Transverse colon (tissue), 4 donors: ENCODE results near the gene GMPR. TPM values are rescaled to one million over a fixed set of nuclear protein-coding genes. Genes with fewer than 3 reads are reported as not detected.
A peak's percentile ranks its signal among the peaks of the same experiment; 100 is the strongest.

ENCODE experiments used
- DNase-seq: peaks from one replicate; pipeline ENCODE4 v3.0.0-alpha.2; 2019
- H3K27ac ChIP-seq, 4 donors: fragments of 200-600 bp; sonication (generic); 2 replicates each; pipeline ENCODE4 v1.5.1; 2016 to 2018; ENCODE audit warnings: inconsistent platforms in 4 of 4
- H3K27me3 ChIP-seq: fragments of 200-600 bp; sonication (generic); 2 replicates; pipeline ENCODE4 v1.5.1; 2017; ENCODE audit warnings: inconsistent platforms
- H3K36me3 ChIP-seq, 4 donors: fragments of 200-600 bp; sonication (generic); 2 replicates each; pipeline ENCODE4 v1.5.1; 2017 to 2019; ENCODE audit warnings: inconsistent platforms in 4 of 4
- H3K4me1 ChIP-seq, 4 donors: fragments of 200-600 bp; sonication (generic); 2 replicates each; pipeline ENCODE4 v1.5.1; 2017 to 2020; ENCODE audit warnings: inconsistent platforms in 4 of 4
- H3K4me3 ChIP-seq, 4 donors: fragments of 200-600 bp; sonication (generic); 1 replicate in 1 of 4; 2 replicates in 3 of 4; pipeline versions ENCODE4 v1.5.1 to v1.6.1; 2017 to 2019; ENCODE audit warnings: inconsistent platforms in 4 of 4
- H3K9me3 ChIP-seq, 2 donors: fragments of 200-600 bp; sonication (generic); 2 replicates each; pipeline ENCODE4 v1.5.1; 2017 to 2019; ENCODE audit warnings: inconsistent platforms in 2 of 2
- EP300 ChIP-seq: sonication (generic); formaldehyde crosslinking; IDR thresholded peaks from one replicate; pipeline ENCODE4 v1.6.1; 2017; ENCODE audit warnings: antibody characterized with exemption, low read depth
- POLR2A ChIP-seq: fragments of 450-650 bp; IDR thresholded peaks from one replicate; pipeline ENCODE4 v1.6.1; 2016; ENCODE audit warnings: antibody characterized with exemption, mild to moderate bottlenecking, moderate library complexity
- POLR2AphosphoS5 ChIP-seq, 3 donors: sonication (generic); formaldehyde crosslinking; IDR thresholded peaks; one replicate each; pipeline ENCODE4 v1.6.1; 2016; ENCODE audit warnings: antibody characterized with exemption in 3 of 3
- WGBS, 2 donors: methylation state at CpG; one replicate each; pipeline ENCODE4 v1.1.5; 2018; ENCODE audit warnings: low coverage in 1 of 2; 5-methylcytosine and 5-hydroxymethylcytosine counted together
- in situ Hi-C, 4 donors: fragments of 200-750 bp; cut with MboI; loops; one replicate each; pipeline versions ENCODE4 v1.15.0 to v1.15.1; 2017; ENCODE audit warnings: low sequenced_read_pairs in 3 of 4, low pct_ligation_motif_present in 1 of 4, low pct_unique_long_range_greater_than_20kb in 1 of 4
- intact Hi-C: fragments of 100-400 bp; cut with DNase I; formaldehyde crosslinking; loops from one replicate; pipeline ENCODE4 v1.15.1; 2023; ENCODE audit warnings: low total_unique reads
- total RNA-seq, 4 donors: library from RNA; depleted of rRNA; stranded (reverse); fragments of >200 nt; gene quantifications; one replicate each; pipeline ENCODE4 v1.1.0, GENCODE V29; 2016
- TF ChIP-seq, protein P1 (sequence below), 5 experiments: fragments of 200-600 bp in 3 of 5; fragments of 450-650 bp in 2 of 5; sonication (generic) in 3 of 5; IDR thresholded peaks; 1 replicate in 2 of 5; 2 replicates in 3 of 5; pipeline ENCODE4 v1.5.1; 2016 to 2017; ENCODE audit warnings: antibody characterized with exemption in 5 of 5, inconsistent platforms in 3 of 5, mild to moderate bottlenecking in 2 of 5, moderate library complexity in 1 of 5

The GMPR gene
- total RNA-seq, 4 donors from 2014 or later: 4.4 to 5.1 (median 4.5) TPM; not detected in 1

DNA sequence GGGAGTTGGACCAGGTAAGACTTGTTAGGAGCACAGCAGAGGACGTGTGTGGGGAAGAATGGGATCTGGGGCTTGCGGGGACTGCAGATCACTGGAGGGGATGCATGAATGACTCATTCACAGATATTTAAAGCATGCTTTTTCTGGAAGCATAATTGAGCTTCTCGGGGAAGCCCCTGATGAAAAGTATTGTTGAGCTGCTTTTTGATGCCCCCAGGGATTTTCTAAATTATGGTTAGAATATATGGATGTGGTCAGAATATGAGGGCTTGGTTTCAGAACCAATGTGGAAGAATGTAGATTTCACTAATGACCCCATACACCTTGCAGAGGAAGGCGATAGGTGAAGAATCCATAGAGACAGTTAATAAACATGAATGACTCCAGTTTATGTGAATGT is 36.1 kb downstream of the GMPR start:
- peaks cover 0 to 18% (median 5%) of the 10 kb centered on the region in 4 donors for H3K4me1 ChIP-seq
- TF ChIP-seq POLR2A: no peak
- no peak for TF ChIP-seq EP300
- TF ChIP-seq, protein P1, sequence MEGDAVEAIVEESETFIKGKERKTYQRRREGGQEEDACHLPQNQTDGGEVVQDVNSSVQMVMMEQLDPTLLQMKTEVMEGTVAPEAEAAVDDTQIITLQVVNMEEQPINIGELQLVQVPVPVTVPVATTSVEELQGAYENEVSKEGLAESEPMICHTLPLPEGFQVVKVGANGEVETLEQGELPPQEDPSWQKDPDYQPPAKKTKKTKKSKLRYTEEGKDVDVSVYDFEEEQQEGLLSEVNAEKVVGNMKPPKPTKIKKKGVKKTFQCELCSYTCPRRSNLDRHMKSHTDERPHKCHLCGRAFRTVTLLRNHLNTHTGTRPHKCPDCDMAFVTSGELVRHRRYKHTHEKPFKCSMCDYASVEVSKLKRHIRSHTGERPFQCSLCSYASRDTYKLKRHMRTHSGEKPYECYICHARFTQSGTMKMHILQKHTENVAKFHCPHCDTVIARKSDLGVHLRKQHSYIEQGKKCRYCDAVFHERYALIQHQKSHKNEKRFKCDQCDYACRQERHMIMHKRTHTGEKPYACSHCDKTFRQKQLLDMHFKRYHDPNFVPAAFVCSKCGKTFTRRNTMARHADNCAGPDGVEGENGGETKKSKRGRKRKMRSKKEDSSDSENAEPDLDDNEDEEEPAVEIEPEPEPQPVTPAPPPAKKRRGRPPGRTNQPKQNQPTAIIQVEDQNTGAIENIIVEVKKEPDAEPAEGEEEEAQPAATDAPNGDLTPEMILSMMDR (IDR thresholded peaks at IDR 0.05): no peak
- TF ChIP-seq POLR2AphosphoS5 (IDR thresholded peaks at IDR 0.05): no peak
- in situ Hi-C loops (no loop called here), intact Hi-C loops (no loop called here)
- H3K27me3 ChIP-seq: no peaks in the 10 kb centered on the region
- H3K27ac ChIP-seq: no peak overlapping the region
- H3K4me3 ChIP-seq: no peak overlapping the region
- no peaks in the 10 kb centered on the region for H3K36me3 ChIP-seq
- 81 to 93% methylated on average over 2 to 4 of the region's 4 CpGs for WGBS, 2 donors
- DNase-seq: no peak
- H3K9me3 ChIP-seq: no peaks in the 10 kb centered on the region

DNA sequence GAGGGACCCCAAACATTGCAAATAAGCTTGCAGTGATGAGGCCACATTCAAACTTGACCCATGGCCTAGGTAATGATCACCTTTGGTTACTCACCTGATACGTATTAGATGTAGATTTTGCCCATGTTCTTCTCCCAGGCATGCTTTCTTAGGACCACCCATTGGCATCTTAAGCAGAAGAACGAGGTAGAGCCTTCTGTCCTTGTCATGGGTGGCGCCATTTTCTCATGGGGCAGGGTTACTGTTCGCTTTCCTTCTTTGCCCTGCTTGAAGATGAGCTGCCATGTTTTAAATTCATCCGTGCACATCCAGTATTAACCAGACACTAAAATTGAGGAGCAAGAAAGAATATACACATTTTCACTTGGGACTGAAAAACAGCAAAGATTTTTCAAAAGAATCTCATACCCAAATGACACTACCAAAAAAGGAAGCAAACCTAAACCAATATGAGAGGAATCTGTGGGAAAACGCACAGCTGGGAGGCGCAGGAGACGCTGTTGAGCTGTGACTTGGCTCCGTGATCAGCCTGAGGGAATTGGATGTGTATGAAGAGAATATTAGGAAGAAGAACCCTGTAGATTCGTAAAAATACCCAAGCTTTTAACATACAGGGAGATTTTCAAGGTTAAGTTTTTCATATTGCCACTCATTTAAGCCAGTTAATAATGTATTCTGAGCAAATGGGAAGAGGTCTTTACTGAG is 36.6 kb downstream of the GMPR start:
- DNase-seq: no peak
- Histone ChIP-seq H3K9me3 (no peaks in the 10 kb centered on the region), H3K4me1 (peaks cover 0 to 18% (median 5%) of the 10 kb centered on the region in 4 donors), H3K4me3 (no peak overlapping the region), H3K36me3 (no peaks in the 10 kb centered on the region), H3K27me3 (no peaks in the 10 kb centered on the region), H3K27ac (no peak overlapping the region)
- WGBS, 2 donors: 87 to 93% methylated on average over 10 of the region's 10 CpGs
- TF ChIP-seq POLR2AphosphoS5 (IDR thresholded peaks at IDR 0.05) (no peak), EP300 (no peak), POLR2A (no peak)
- TF ChIP-seq, protein P1 (IDR thresholded peaks at IDR 0.05): no peak
- in situ Hi-C loops (no loop called here), intact Hi-C loops (no loop called here)

DNA sequence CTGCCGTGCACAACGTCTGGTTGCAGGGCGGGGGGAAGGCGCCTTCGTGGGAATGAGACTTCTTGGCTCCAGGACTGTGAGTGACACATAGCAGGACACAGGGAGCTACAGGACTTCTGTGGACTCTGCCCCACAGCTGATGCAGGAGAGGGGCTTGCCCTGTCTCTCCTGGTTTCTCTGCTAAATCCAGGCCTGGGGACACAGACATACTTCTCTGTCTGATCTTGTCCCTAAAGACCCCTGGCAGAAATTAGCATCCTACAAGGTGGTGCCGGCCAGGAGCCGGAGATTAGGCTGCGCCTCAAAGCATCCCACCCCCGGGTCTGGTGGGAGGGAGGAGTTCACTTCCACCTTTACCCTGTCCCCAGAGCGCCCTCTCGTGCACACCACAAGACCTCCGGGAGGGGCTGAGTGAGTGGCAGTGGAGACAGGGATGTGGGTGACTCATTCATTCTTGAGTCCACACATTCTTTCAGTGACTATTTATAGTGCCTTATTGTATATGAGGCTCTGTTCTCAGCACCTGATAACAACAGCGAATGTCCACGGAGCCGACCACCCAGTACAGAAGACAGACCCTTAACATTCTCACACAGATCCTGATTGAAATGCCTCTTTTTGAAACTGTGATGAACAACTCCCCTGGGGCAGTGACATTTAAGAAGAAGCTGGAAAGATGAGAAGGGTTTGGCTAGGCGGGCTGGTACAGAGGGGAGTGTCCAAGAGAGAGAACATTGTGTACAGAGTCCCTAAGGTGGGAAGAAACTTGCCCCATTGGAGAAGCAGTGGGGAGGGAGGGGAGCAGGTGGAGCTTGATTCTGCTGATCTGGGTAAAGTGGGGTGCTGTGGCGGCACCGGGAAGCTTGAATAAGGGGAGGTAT is 39.0 kb downstream of the GMPR start:
- Histone ChIP-seq H3K4me1 (peaks cover 0 to 18% (median 5%) of the 10 kb centered on the region in 4 donors), H3K4me3 (no peak overlapping the region), H3K9me3 (no peaks in the 10 kb centered on the region), H3K36me3 (no peaks in the 10 kb centered on the region), H3K27me3 (no peaks in the 10 kb centered on the region), H3K27ac (no peak overlapping the region)
- TF ChIP-seq, protein P1 (IDR thresholded peaks at IDR 0.05): peak in 2 of 5 experiments; percentile 8 to 25
- TF ChIP-seq EP300: no peak
- intact Hi-C loops (no loop called here), in situ Hi-C loops (no loop called here)
- 47 to 57% methylated on average over 6 to 16 of the region's 18 CpGs for WGBS, 2 donors
- DNase-seq: peak; percentile 52

DNA sequence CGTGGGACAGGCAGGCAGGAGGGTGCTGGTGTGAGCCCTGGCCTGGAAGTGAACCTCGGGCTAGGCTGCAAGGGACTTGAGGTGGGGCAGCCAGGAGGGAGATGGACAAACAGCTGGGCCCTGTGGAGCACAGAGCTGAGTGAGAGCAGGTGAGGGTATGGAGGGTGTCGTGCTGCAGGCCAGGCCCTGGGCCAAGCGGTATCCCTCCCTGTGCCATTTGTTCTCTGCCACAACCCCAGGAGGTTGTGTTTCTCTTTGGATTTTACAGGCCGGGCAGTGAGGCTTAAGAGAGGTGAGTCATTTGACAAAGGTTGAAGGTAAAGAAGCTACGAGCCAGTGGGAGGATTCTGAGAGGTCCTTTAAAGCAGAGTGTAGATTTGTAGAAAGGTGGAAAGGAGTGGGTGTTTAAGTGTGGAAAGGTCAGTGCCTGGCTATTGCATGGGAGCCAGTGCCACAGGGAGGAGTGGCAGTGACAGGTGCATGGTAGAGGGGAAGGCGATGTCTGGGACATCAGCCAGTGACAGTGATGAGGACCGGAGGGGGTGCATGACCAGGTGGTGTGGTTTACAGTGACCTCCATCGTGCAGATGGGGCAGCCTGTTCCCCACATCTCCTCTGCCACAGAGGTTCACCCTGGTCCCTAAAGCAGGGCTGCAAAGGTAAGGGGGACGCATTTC is 39.8 kb downstream of the GMPR start:
- no peak for DNase-seq

More for the DNA sequence above, 39.8 kb downstream of the GMPR start:
- H3K4me1 ChIP-seq: peaks cover 0 to 15% (median 5%) of the 10 kb centered on the region in 4 donors
- no peak overlapping the region for H3K4me3 ChIP-seq
- no peaks in the 10 kb centered on the region for H3K36me3 ChIP-seq
- no peaks in the 10 kb centered on the region for H3K27me3 ChIP-seq
- TF ChIP-seq, protein P1 (IDR thresholded peaks at IDR 0.05): no peak
- no peak for TF ChIP-seq EP300
- no peak for TF ChIP-seq POLR2AphosphoS5 (IDR thresholded peaks at IDR 0.05)
- no peak for TF ChIP-seq POLR2A
- WGBS, 2 donors: 80 to 93% methylated on average over 4 to 10 of the region's 10 CpGs
- H3K9me3 ChIP-seq: no peaks in the 10 kb centered on the region
- H3K27ac ChIP-seq: no peak overlapping the region
- intact Hi-C loops (no loop called here), in situ Hi-C loops (no loop called here)
